HG02759 (cell line): ENCODE measurements around the gene RTP3.
A peak's percentile ranks its signal among the peaks of the same experiment; 100 is the strongest.

Experiments
- ATAC-seq: cut with Tn5 transposase; IDR thresholded peaks from one replicate; pipeline ENCODE4 v1.9.1; 2021; ENCODE audit warnings: mild to moderate bottlenecking, moderate library complexity; ENCODE audit not compliant: unreplicated experiment

The RTP3 gene

DNA sequence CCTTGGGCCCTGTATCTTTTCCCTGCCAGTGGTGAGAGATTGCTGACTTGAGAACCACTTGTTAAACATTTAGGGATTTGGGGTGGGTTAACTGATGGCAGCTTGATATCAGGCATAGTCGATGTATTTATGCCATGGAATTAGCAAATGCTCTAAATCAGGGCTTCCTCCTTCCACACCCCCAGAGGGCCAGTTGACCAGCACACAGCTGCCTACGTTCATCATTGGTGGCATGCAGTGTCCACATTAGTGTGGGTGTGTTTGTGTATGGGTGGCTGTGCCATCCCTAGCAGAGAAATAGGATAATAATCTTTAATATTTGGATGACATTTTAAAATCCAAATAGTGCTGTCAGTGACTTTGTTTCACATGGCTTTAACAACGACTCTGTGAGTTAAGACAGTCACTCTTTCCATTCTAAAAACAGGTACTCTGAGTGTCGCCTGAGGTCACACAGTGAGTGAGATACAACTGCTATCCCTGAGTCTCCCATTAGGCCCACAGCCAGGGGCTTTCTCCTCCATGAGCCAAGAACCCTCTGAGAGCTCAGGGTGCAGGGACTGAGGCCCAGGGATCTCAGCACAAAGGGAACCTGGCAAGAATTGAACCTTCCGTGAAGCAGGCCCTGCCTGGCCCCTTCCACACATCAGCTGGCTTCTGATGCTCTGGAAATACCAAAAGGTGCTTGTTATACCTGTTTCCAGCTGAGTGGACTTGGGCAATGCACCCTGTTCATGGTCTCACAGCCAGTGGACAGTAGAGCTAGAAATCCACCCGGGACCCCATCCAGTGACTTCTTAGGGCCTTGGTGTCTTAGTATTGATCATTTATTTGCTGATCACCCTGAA lies 28.8 kb upstream of the RTP3 start:
- no peak for ATAC-seq

DNA sequence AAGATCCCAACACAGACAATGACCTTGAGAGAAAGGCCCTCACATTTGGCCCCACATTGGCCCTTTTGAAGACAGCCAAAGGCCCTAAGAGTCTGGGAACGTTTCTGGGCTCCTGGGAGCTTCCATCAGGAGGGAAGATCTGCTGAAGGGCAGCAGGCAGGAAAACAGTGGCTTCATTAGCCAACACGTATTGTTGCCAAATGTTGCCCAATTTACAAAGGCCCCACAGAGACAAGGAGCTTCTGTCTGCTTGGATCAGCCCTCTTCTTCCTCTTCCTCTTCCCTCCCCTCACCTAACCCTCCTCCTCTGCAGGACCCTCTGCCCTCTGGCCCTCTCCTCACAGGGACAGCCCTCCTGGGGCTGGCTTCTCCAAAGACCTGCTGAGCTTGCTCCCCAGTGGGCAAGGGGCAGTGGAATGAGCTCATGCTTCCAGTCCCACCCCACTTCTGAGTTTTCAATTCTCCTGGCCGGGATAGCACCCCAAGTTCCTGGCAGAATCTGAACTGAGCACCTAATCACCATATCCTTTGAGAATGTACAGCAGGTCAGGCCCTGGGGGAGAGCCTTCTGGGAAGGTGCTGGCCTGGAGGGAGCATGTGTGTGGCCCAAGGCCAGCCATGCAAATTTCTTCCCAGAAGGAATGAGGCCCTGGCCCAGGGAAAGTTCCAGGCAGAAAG lies 28.0 kb upstream of the RTP3 start:
- ATAC-seq = no peak

DNA sequence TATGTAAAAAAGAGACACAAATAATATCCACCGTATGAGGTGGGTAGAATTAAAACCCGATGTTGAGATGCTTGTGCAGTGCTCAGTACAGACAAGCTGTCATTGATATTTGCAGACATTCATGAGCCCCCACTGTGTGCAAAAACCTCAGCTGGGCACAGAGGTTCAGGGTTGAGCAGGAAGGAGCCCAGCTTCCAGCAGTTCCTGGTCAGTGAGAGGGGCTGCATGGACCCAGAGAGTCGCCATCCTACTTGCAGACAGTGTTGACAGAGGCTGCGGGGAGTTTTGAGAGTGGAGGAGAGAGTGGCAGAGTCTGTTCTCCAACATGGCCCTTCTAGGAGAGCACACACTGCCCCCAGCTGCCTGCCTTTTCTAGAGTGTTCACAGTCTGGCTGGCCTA lies 26.9 kb upstream of the RTP3 start:
- no peak for ATAC-seq

DNA sequence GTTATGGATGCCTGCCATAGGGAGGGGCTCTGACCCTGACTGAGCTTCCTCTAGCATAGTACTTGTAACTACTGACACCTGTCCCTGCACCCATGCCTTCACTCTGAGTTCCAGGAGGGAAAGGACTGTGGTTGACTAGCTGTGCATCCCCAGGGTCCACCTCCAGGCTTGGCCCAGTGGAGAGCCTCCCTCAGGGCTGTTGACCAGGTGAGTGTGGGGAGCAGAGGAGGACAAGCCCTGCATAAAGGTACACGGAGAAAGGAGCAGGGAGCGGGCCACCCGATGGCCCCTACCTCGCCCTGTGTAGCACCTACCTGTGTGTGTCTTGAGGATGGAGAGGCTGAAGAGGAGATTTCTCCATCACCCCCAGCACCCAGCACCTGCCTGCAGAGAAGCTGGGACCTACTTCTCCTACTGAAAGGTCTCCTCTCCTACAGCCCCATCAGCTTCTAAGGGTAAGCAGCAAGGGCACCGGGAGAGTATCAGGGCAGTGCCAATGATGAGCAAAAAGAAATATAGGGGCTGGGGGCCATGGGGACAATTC lies 26.3 kb upstream of the RTP3 start:
- no peak for ATAC-seq

- ATAC-seq = no peak
Measured at GRCh38 chr3:46472736-46473135, 25.0 kb upstream of the RTP3 start.

GRCh38 chr3:46477145-46477544 lies 20.6 kb upstream of the RTP3 start:
- no peak for ATAC-seq

DNA sequence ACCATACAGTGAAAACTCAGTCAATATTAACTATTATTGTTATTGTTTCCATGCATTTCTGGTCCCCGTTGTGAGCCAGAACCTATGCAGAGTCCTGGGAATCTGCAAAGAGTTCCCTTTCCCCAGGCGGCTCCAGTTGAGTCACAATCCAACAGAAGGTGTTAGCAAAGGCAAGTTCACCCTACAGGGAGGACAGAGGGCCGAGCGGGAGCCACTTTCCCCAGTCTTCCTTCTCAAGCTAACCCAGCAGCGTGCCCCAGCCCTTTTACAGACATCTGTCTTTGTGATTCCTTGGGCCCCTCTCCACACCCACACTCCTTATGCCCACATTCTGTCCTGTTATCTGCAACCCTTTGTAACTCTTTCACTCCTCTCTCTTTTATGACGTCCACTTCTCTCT lies 20.0 kb upstream of the RTP3 start:
- ATAC-seq = no peak

DNA sequence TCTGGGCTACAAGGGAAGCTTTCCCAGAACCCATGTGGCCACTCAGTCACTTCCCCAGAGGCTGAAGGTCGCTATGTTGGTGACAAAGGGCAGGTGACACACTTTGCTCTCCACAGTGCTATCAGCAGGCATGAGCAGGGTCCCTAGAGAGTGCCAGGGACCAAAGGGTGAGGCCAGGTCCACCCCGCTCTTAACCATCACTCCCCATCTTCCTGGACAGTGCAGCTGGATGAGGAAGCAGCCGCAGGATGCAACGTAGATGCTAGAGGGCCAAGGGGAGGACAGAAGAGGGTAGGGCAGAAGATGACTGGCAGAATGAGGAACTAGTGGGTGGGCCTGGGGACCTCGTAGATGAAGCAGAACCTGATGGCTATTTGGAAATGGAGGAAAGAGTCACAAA lies 19.4 kb upstream of the RTP3 start:
- ATAC-seq = no peak

DNA sequence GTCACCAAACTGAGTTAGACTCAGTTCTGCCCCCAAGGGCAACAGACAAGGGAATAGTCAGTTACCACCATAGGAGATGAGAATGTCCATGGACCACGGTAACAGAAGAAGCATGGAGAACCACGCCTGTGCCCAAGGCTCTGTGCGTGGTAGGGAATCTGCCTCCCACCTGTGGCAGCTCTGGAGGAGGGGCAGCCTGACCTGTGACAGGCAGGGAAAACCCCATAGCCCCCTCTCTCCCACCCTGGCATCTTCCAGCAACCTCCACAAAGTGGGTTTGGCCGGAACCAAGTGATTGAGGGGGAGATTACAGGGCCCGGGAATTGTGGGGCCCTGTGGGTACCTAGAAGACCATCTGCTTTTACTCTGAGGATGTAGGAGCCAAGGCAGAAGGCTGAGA lies 18.8 kb upstream of the RTP3 start:
- no peak for ATAC-seq

- ATAC-seq = no peak
Measured at GRCh38 chr3:46479696-46480095, 18.1 kb upstream of the RTP3 start.

DNA sequence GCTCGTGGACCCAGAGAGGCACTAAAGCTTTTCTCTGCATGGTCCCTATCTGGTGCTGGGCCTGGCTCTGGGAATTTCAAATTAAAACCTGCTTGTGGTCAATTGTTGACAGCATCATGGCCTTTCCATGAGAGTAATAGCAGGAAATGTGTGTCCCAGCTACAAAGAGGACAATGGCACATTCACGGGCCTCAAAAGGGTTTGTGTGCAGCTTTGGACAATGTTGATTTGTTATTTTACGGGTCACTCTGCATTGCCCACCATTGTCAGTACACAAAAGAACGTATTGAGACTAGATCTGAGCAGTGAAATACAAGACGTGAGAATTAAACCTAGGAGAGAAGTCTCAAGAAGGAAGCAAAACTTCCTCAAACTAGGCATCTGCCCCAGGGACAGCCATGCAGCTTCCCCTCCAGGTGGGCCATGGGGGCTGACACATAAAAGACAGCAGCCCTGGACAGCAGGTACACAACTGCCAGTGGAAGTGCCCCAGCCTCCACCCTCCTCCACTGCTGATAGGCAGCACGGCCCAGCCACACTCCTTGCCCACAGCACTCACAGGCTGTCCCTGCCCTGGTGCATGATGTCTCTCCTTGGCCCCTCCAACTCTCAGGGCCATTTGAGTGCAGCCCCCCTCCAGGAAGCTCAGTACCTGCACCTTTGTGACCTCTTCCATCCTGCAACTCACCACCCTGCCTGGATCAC lies 17.1 kb upstream of the RTP3 start:
- ATAC-seq = no peak

- no peak for ATAC-seq
Measured at GRCh38 chr3:46481636-46482035, 16.1 kb upstream of the RTP3 start.

- no peak for ATAC-seq
Measured at GRCh38 chr3:46482632-46483350, 15.0 kb upstream of the RTP3 start.

DNA sequence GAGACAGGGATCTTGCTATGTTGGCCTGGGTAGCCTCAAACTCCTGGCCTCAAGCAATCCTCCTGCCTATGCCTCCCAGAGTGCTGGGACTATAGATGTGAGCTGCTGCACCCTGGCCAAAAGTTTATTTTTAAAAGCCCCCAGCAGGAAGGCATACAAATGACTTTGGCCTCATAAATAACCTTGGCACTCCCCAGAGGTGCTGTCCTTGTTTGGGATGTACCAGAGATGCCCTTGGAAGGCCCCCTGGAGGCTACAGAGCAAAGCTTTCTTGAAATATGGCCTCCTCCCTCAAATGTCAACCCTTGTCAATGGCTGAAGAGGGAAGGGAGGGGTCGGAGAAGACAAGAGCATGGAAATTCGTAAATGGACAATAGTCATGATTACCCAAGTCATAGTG lies 14.0 kb upstream of the RTP3 start:
- no peak for ATAC-seq

DNA sequence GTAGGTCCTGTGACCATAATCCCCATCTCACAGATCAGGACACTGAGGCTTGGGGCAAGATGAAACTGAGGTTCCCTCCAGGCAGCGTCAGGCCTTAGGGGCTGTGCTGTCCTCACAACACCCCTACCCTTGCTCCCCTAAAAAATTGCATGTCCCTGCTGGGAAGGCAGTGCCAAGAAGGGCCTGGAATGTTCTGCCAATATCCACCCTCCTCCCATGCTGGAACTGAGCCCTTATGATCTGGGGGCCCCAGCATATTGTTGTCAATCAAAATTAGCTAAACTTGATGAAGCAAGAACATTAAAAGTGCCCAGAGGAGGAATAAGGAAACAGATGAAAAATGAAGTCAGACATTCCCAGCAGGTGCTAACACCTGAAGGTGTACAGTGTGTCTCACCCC lies 13.4 kb upstream of the RTP3 start:
- no peak for ATAC-seq

GRCh38 chr3:46484911-46485778 lies 12.6 kb upstream of the RTP3 start:
- ATAC-seq = no peak

DNA sequence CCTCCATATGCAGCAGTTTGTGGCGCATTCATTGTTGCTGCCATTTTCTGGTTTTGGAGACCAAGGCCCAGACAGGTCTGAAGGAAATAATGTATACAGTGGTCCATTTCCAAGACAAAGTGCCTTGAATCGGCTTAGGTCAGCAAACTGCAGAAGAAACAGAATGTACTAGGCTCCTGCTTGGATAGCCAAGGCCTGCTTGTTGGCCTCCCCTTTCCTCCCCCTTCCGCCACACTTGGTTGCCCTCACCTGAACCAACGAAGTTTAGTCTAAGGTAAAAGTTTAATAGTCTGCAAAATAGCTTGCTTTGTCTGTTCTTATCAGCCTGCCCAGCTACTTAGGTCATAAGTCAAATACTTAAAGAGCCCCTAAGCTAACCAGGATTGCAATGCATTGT lies 12.0 kb upstream of the RTP3 start:
- no peak for ATAC-seq

GRCh38 chr3:46488735-46489361 lies 8.9 kb upstream of the RTP3 start:
- ATAC-seq = peak; percentile 88

DNA sequence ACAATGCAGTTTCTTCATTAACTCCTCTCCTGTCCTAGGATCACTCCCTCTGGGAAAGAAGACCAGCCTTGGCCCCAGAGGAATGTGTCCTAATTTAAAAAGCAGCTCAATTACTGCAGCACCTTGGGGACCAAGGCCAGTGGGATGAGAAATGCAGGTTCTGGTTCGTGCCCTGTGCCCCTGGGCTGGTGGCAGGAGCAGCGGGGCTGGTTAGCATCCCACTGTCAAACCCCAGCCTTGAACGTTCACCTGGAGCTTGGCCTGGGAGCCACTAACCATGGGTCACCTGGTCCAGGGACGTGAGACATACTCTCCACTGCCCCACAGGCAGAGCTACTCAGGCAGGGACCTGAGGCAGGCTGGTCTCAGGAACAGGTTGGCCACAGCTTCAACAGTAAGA lies 8.4 kb upstream of the RTP3 start:
- no peak for ATAC-seq

DNA sequence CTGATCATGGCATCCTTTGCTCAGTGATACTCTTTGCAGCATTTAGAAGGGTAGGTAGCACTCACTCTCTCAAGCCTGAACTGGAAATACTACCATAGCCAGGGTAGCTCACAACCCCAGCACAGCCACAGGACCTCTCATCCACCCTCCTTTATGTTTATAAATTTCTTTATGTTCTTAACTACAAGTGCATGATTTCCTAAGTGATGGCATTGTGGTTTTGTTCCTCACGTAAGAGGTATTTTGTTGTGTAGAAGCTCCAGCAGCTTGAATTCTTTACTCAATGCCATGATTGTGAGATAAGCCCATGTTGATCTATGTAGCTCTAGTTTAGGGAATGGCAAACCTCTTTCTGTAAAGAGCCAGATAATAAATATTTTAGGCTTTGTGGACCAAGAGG lies 7.9 kb upstream of the RTP3 start:
- ATAC-seq = no peak
